Progenitor cell of endocrine pancreas (in vitro differentiated cells): ENCODE measurements around the gene FTSJ1. TPM values are rescaled to one million over a fixed set of nuclear protein-coding genes. Genes with fewer than 3 reads are reported as not detected.

Experiments used
- DNase-seq: peaks from one replicate; pipeline ENCODE4 v3.0.0; 2021; ENCODE audit warnings: low spot score; ENCODE audit not compliant: unreplicated experiment
- H3K27ac Mint-ChIP-seq: 2 replicates; pipeline ENCODE4 v1.8.0; 2021; ENCODE audit warnings: mild to moderate bottlenecking, moderate library complexity, mixed read lengths
- H3K27me3 Mint-ChIP-seq: 2 replicates; pipeline ENCODE4 v1.8.0; 2021; ENCODE audit warnings: mixed read lengths
- H3K36me3 Mint-ChIP-seq: 2 replicates; pipeline ENCODE4 v1.8.0; 2022; ENCODE audit warnings: mixed read lengths; ENCODE audit not compliant: insufficient read depth
- H3K4me1 Mint-ChIP-seq: 2 replicates; pipeline ENCODE4 v1.8.0; 2021; ENCODE audit warnings: low read depth, mixed read lengths
- H3K4me3 Mint-ChIP-seq: 2 replicates; pipeline ENCODE4 v1.8.0; 2021; ENCODE audit warnings: low read depth, mild to moderate bottlenecking, moderate library complexity, mixed read lengths
- H3K9me3 Mint-ChIP-seq: 2 replicates; pipeline ENCODE4 v1.8.0; 2021; ENCODE audit warnings: low read depth, mixed read lengths
- total RNA-seq: library from RNA; stranded (reverse); gene quantifications from 2 replicates; pipeline ENCODE4 v1.2.1, GENCODE V29; 2021
- TF ChIP-seq, protein P1 (sequence below): fragments of 200-600 bp; sonication (generic); IDR thresholded peaks from one replicate; pipeline ENCODE4 v1.5.0; 2021; ENCODE audit warnings: antibody characterized with exemption, mild to moderate bottlenecking; ENCODE audit not compliant: unreplicated experiment

The FTSJ1 gene
- total RNA-seq, 1 donor from 2014 or later = 40.5 TPM

DNA sequence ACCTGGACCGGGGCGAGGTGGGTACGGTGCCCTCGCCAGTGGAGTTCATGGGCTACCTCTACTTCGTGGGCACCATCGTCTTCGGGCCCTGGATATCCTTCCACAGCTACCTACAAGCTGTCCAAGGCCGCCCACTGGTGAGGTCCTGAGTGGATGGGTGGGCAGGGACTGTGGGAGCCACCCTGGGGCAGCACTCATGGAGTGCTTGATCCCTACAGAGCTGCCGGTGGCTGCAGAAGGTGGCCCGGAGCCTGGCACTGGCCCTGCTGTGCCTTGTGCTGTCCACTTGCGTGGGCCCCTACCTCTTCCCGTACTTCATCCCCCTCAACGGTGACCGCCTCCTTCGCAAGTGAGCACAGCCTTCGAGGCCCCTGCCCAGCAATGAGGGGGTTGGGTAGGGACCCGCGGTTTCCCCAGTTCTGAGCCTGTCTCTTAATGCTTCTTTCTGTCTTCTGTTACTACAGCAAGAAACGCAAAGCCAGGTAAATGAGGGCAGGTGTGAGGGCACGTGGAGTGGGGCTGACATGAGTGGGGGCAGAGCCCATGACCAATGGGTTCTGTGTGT lies 36.5 kb downstream of the FTSJ1 start:
- H3K27ac Mint-ChIP-seq = no peak overlapping the region
- TF ChIP-seq, protein P1, sequence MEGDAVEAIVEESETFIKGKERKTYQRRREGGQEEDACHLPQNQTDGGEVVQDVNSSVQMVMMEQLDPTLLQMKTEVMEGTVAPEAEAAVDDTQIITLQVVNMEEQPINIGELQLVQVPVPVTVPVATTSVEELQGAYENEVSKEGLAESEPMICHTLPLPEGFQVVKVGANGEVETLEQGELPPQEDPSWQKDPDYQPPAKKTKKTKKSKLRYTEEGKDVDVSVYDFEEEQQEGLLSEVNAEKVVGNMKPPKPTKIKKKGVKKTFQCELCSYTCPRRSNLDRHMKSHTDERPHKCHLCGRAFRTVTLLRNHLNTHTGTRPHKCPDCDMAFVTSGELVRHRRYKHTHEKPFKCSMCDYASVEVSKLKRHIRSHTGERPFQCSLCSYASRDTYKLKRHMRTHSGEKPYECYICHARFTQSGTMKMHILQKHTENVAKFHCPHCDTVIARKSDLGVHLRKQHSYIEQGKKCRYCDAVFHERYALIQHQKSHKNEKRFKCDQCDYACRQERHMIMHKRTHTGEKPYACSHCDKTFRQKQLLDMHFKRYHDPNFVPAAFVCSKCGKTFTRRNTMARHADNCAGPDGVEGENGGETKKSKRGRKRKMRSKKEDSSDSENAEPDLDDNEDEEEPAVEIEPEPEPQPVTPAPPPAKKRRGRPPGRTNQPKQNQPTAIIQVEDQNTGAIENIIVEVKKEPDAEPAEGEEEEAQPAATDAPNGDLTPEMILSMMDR = no peak
- no peak for DNase-seq
- no peak overlapping the region for H3K4me3 Mint-ChIP-seq
- H3K27me3 Mint-ChIP-seq = no peaks in the 10 kb centered on the region
- peaks cover 3% of the 10 kb centered on the region for H3K36me3 Mint-ChIP-seq
- peaks cover 4% of the 10 kb centered on the region for H3K9me3 Mint-ChIP-seq
- H3K4me1 Mint-ChIP-seq = peaks cover 2% of the 10 kb centered on the region

DNA sequence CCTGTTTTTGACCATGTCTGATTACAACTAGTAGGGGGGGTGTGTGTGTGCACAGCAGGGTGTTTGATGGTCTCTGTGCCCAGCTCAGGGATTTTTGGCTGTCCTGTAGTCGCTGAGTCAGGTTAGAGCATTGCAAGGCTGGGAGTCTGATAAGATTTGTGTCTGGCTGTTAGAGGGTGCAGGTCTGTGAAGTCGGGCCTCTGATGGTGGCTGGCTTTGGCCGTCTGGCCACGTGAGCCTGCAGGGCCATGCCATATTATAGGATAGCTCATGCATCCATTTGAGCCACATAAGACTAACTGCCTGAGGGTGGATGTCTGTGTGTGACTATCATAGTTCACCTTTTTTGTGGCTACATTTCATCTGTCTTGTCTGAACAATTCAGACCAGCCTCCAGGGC lies 37.7 kb downstream of the FTSJ1 start:
- H3K27me3 Mint-ChIP-seq = no peaks in the 10 kb centered on the region
- H3K9me3 Mint-ChIP-seq = peaks cover 4% of the 10 kb centered on the region
- TF ChIP-seq, protein P1 = no peak
- H3K4me3 Mint-ChIP-seq = no peak overlapping the region
- H3K4me1 Mint-ChIP-seq = no peaks in the 10 kb centered on the region
- no peak for DNase-seq
- peaks cover 3% of the 10 kb centered on the region for H3K36me3 Mint-ChIP-seq
- no peak overlapping the region for H3K27ac Mint-ChIP-seq

DNA sequence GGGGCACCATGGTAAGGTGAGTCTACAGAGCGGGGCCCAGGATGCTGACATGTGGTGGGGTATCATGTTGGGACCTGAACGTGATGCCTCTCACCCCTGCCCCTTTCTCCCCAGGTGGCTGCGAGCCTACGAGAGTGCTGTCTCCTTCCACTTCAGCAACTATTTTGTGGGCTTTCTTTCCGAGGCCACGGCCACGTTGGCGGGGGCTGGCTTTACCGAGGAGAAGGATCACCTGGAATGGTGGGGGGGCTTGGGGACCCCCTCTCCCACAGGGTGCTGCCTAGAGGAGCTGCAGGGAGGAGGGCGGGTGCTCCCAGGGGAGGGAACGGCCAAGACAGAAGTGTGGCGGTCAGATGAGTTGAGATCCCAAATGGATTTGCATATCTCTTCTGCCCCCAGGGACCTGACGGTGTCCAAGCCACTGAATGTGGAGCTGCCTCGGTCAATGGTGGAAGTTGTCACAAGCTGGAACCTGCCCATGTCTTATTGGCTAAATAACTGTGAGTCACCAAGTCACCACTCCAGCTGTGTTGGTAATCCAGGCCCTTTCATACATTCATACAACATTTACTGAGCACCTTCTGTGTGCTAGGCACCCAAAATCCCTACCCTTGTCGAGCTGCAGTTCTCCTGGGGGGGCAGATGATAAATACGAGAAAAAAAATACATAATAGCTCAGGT lies 38.3 kb downstream of the FTSJ1 start:
- Mint-ChIP-seq H3K4me1 (no peaks in the 10 kb centered on the region), H3K4me3 (no peak overlapping the region), H3K27me3 (no peaks in the 10 kb centered on the region), H3K9me3 (peaks cover 4% of the 10 kb centered on the region), H3K27ac (no peak overlapping the region), H3K36me3 (peaks cover 3% of the 10 kb centered on the region)
- no peak for DNase-seq
- TF ChIP-seq, protein P1 = no peak

GRCh38 chrX:48514868-48515460 lies 39.0 kb downstream of the FTSJ1 start:
- Mint-ChIP-seq H3K4me1 (no peaks in the 10 kb centered on the region), H3K4me3 (no peak overlapping the region), H3K9me3 (peaks cover 4% of the 10 kb centered on the region), H3K27ac (no peak overlapping the region), H3K27me3 (no peaks in the 10 kb centered on the region), H3K36me3 (peaks cover 2% of the 10 kb centered on the region)
- no peak for DNase-seq
- TF ChIP-seq, protein P1 = no peak

DNA sequence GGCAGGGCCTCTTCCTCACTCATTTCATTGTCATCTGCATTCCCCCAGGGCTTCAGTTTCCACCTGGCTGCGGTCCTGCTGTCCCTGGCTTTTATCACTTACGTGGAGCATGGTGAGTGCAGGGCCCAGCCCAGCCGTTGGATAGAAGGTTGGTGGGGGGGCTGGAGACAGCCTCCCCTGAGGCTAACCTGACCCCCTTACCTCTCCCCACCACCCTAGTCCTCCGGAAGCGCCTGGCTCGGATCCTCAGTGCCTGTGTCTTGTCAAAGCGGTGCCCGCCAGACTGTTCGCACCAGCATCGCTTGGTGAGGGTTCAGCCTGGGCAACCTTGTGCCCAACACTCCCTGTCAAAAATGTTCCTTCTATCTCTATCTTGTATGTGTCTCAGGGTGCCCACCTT lies 39.8 kb downstream of the FTSJ1 start:
- H3K9me3 Mint-ChIP-seq = peaks cover 3% of the 10 kb centered on the region

More for the DNA sequence above, 39.8 kb downstream of the FTSJ1 start:
- TF ChIP-seq, protein P1 = no peak
- no peak for DNase-seq
- Mint-ChIP-seq H3K36me3 (no peaks in the 10 kb centered on the region), H3K4me3 (no peak overlapping the region), H3K4me1 (peaks cover 2% of the 10 kb centered on the region), H3K27ac (no peak overlapping the region), H3K27me3 (no peaks in the 10 kb centered on the region)
